ENCODE measurements around the gene DUSP15. TPM values are rescaled to one million over a fixed set of nuclear protein-coding genes. Genes with fewer than 3 reads are reported as not detected.

The DUSP15 gene
- total RNA-seq, 1 experiment from 2014 or later, result 9.1 TPM

GRCh38 chr20:31839782-31840487 is 30.4 kb downstream of the DUSP15 start:
- DNase-seq, result no peak
- TF ChIP-seq CTCF (IDR thresholded peaks at IDR 0.05; ENCODE audit: insufficient read depth in 1 of 2, low read depth in 1 of 2, low read length in 1 of 2, severe bottlenecking in 1 of 2, unreplicated experiment in 1 of 2), result no peak
- no peaks in the 10 kb centered on the region for H3K9me3 Mint-ChIP-seq (ENCODE audit: unreplicated experiment)
- CTCF ChIA-PET, result interaction anchor here (1.3 kb wide), 1 partner anchor 112 kb away, joined by 3 read pairs; the partner anchor contains the start of gene PDRG1
- H3K27me3 Mint-ChIP-seq (ENCODE audit: insufficient read depth, unreplicated experiment), result no peaks in the 10 kb centered on the region
- no peak overlapping the region for H3K4me3 ChIP-seq (ENCODE audit: low read depth, low read length)
- peaks cover 13% of the 10 kb centered on the region for H3K4me1 ChIP-seq
- H3K36me3 Mint-ChIP-seq (ENCODE audit: insufficient read depth, unreplicated experiment), result no peaks in the 10 kb centered on the region
- no peak overlapping the region for H3K27ac Mint-ChIP-seq (ENCODE audit: unreplicated experiment)
- H3K36me3 ChIP-seq (ENCODE audit: control insufficient read depth, insufficient read depth, low read length), result no peaks in the 10 kb centered on the region
- POLR2A ChIA-PET, result no interaction called here
- H3K4me3 Mint-ChIP-seq (ENCODE audit: unreplicated experiment), result no peak overlapping the region
- H3K27me3 ChIP-seq (replicated peaks; ENCODE audit: control insufficient read depth, insufficient read depth, low read length), result no peaks in the 10 kb centered on the region
- intact Hi-C loops (cut with micrococcal nuclease; ENCODE audit: unreplicated experiment), result no loop called here
- H3K9me3 ChIP-seq, result no peaks in the 10 kb centered on the region
- BruUV-seq (replicated peaks), result no TSS peak
- H3K4me1 Mint-ChIP-seq (ENCODE audit: low read depth, unreplicated experiment), result peaks cover 5% of the 10 kb centered on the region

GRCh38 chr20:31838646-31839292 is 31.6 kb downstream of the DUSP15 start:
- no peak for TF ChIP-seq CTCF (IDR thresholded peaks at IDR 0.05; ENCODE audit: insufficient read depth in 1 of 2, low read depth in 1 of 2, low read length in 1 of 2, severe bottlenecking in 1 of 2, unreplicated experiment in 1 of 2)
- Mint-ChIP-seq H3K4me1 (ENCODE audit: low read depth, unreplicated experiment) (peaks cover 5% of the 10 kb centered on the region), H3K9me3 (ENCODE audit: unreplicated experiment) (no peaks in the 10 kb centered on the region), H3K36me3 (ENCODE audit: insufficient read depth, unreplicated experiment) (no peaks in the 10 kb centered on the region), H3K27me3 (ENCODE audit: insufficient read depth, unreplicated experiment) (no peaks in the 10 kb centered on the region), H3K4me3 (ENCODE audit: unreplicated experiment) (no peak overlapping the region), H3K27ac (ENCODE audit: unreplicated experiment) (no peak overlapping the region)
- Histone ChIP-seq H3K27me3 (replicated peaks; ENCODE audit: control insufficient read depth, insufficient read depth, low read length) (no peaks in the 10 kb centered on the region), H3K4me1 (peaks cover 13% of the 10 kb centered on the region), H3K36me3 (ENCODE audit: control insufficient read depth, insufficient read depth, low read length) (no peaks in the 10 kb centered on the region), H3K4me3 (ENCODE audit: low read depth, low read length) (no peak overlapping the region), H3K9me3 (no peaks in the 10 kb centered on the region)
- intact Hi-C loops (cut with micrococcal nuclease; ENCODE audit: unreplicated experiment), result no loop called here
- BruUV-seq (replicated peaks), result no TSS peak
- POLR2A ChIA-PET, result no interaction called here
- CTCF ChIA-PET, result interaction anchor here (0.6 to 2.5 kb wide), 12 partner anchors 8 to 963 kb away, joined by 3 to 14 read pairs (median 3); partner anchors contain the start of gene PDRG1
- no peak for DNase-seq

GRCh38 chr20:31837896-31838397 is 32.4 kb downstream of the DUSP15 start:
- H3K9me3 Mint-ChIP-seq (ENCODE audit: unreplicated experiment), result no peaks in the 10 kb centered on the region
- ChIA-PET POLR2A (no interaction called here), CTCF (interaction anchor here (0.6 to 2.5 kb wide), 11 partner anchors 9 to 193 kb away, joined by 3 to 14 read pairs (median 4); no protein-coding TSS in a partner anchor)
- H3K36me3 Mint-ChIP-seq (ENCODE audit: insufficient read depth, unreplicated experiment), result no peaks in the 10 kb centered on the region
- Histone ChIP-seq H3K9me3 (no peaks in the 10 kb centered on the region), H3K4me1 (peaks cover 13% of the 10 kb centered on the region), H3K4me3 (ENCODE audit: low read depth, low read length) (no peak overlapping the region), H3K36me3 (ENCODE audit: control insufficient read depth, insufficient read depth, low read length) (no peaks in the 10 kb centered on the region), H3K27me3 (replicated peaks; ENCODE audit: control insufficient read depth, insufficient read depth, low read length) (no peaks in the 10 kb centered on the region)
- no peak overlapping the region for H3K4me3 Mint-ChIP-seq (ENCODE audit: unreplicated experiment)
- peaks cover 5% of the 10 kb centered on the region for H3K4me1 Mint-ChIP-seq (ENCODE audit: low read depth, unreplicated experiment)
- H3K27ac Mint-ChIP-seq (ENCODE audit: unreplicated experiment), result no peak overlapping the region
- intact Hi-C loops (cut with micrococcal nuclease; ENCODE audit: unreplicated experiment), result no loop called here
- no peak for TF ChIP-seq CTCF (IDR thresholded peaks at IDR 0.05; ENCODE audit: insufficient read depth in 1 of 2, low read depth in 1 of 2, low read length in 1 of 2, severe bottlenecking in 1 of 2, unreplicated experiment in 1 of 2)
- BruUV-seq (replicated peaks), result no TSS peak
- DNase-seq, result no peak
- no peaks in the 10 kb centered on the region for H3K27me3 Mint-ChIP-seq (ENCODE audit: insufficient read depth, unreplicated experiment)

Measured in Caco-2 (cell line).